GM12878 (cell line): ENCODE data around the gene PMM1.

ENCODE experiments used
- CTCF ChIP-seq, 3 experiments: IDR thresholded peaks in 2 of 3; conservative IDR thresholded peaks in 1 of 3; 2 replicates each; pipeline ENCODE4 v1.5.1; 2011; ENCODE audit warnings: low read depth in 3 of 3, low read length in 3 of 3, mild to moderate bottlenecking in 3 of 3, control low read depth in 2 of 3, moderate library complexity in 2 of 3, inconsistent platforms in 1 of 3, mixed read lengths in 1 of 3; ENCODE audit not compliant: control insufficient read depth in 2 of 3, insufficient read depth in 1 of 3; ENCODE audit errors: extremely low read depth in 1 of 3
- EP300 ChIP-seq, 2 experiments: fragments of 150-350 bp in 1 of 2; IDR thresholded peaks; 2 replicates each; pipeline ENCODE4 v1.6.1; 2011 to 2012; ENCODE audit warnings: low read depth in 2 of 2, low read length in 2 of 2, borderline replicate concordance in 1 of 2, improper control_type of control experiment in 1 of 2, inconsistent platforms in 1 of 2; ENCODE audit not compliant: control insufficient read depth in 1 of 2
- EZH2 ChIP-seq: IDR thresholded peaks from 2 replicates; pipeline ENCODE4 v1.6.1; 2012; ENCODE audit warnings: low read depth, mild to moderate bottlenecking, control low read depth, inconsistent platforms, low read length, borderline replicate concordance; ENCODE audit not compliant: control insufficient read depth
- GABPA ChIP-seq: IDR thresholded peaks from 2 replicates; pipeline ENCODE4 v1.6.1; 2014; ENCODE audit warnings: antibody characterized with exemption, low read depth, mild to moderate bottlenecking, inconsistent platforms
- MTA3 ChIP-seq: IDR thresholded peaks from 2 replicates; pipeline ENCODE4 v1.6.1; 2012; ENCODE audit warnings: low read length, inconsistent platforms, borderline replicate concordance
- POLR2AphosphoS5 ChIP-seq: IDR thresholded peaks from 2 replicates; pipeline ENCODE4 v1.6.1; 2011; ENCODE audit warnings: mild to moderate bottlenecking, low read length, inconsistent platforms
- RELA ChIP-seq: fragments of 450-650 bp; IDR thresholded peaks from 2 replicates; pipeline ENCODE4 v1.8.0; 2014; ENCODE audit warnings: borderline replicate concordance; ENCODE audit not compliant: partially characterized antibody
- YY1 ChIP-seq: IDR thresholded peaks from 2 replicates; pipeline ENCODE4 v1.6.1; 2011; ENCODE audit warnings: low read depth, mild to moderate bottlenecking, low read length
- ZNF217 ChIP-seq: fragments of 450-650 bp; IDR thresholded peaks from 2 replicates; pipeline ENCODE4 v1.6.1; 2017; ENCODE audit warnings: antibody characterized with exemption, mild to moderate bottlenecking

GRCh38 chr22:41576877-41577276 is 12.8 kb downstream of the PMM1 start:
- no peak for TF ChIP-seq RELA
- no peak for TF ChIP-seq EP300 (IDR thresholded peaks at IDR 0.05; ENCODE audit: borderline replicate concordance in 1 of 2, control insufficient read depth in 1 of 2, low read depth in 2 of 2, low read length in 2 of 2)
- TF ChIP-seq ZNF217: no peak
- peak; percentile 62 to 84 (median 76) for TF ChIP-seq CTCF (IDR thresholded peaks at IDR 0.05 in 2 of 3, conservative IDR thresholded peaks at IDR 0.05 in 1 of 3; ENCODE audit: control insufficient read depth in 2 of 3, extremely low read depth in 1 of 3, insufficient read depth in 1 of 3, low read depth in 3 of 3, low read length in 3 of 3)
- no peak for TF ChIP-seq MTA3
- no peak for TF ChIP-seq POLR2AphosphoS5
- no peak for TF ChIP-seq GABPA
- TF ChIP-seq YY1: no peak
- TF ChIP-seq EZH2: no peak
